Epidermal melanocyte (primary cell): ENCODE results near the gene MNX1.

Source experiments
- DNase-seq: peaks from one replicate; pipeline ENCODE4 v3.0.0; 2011; ENCODE audit warnings: low spot score; ENCODE audit not compliant: insufficient read length

Gene MNX1

GRCh38 chr7:157010588-157011332 lies at the start of gene MNX1:
TSS of gene MNX1 (minus strand) at chr7:157010663. CDS start at chr7:157010350, 313 bp downstream.
- no peak for DNase-seq

- DNase-seq = no peak
These were observed 49.1 kb upstream of the MNX1 start for GRCh38 chr7:157059534-157059933.

GRCh38 chr7:157058701-157059100 lies 48.2 kb upstream of the MNX1 start:
- no peak for DNase-seq

GRCh38 chr7:157058068-157058467 lies 47.6 kb upstream of the MNX1 start:
- DNase-seq = no peak

GRCh38 chr7:157056957-157057902 lies 46.8 kb upstream of the MNX1 start:
- no peak for DNase-seq

GRCh38 chr7:157056246-157056645 lies 45.8 kb upstream of the MNX1 start:
- no peak for DNase-seq

- no peak for DNase-seq
These were observed 44.5 kb upstream of the MNX1 start for GRCh38 chr7:157054927-157055326.

- DNase-seq = no peak
These were observed 42.7 kb upstream of the MNX1 start for GRCh38 chr7:157053118-157053517.

GRCh38 chr7:157047148-157047547 lies 36.7 kb upstream of the MNX1 start:
- DNase-seq = no peak

- DNase-seq = peak; percentile 74
These were observed 36.2 kb upstream of the MNX1 start for GRCh38 chr7:157046681-157047080.

- no peak for DNase-seq
These were observed 34.6 kb upstream of the MNX1 start for GRCh38 chr7:157044943-157045660.

GRCh38 chr7:157044147-157044687 lies 33.8 kb upstream of the MNX1 start:
- DNase-seq = no peak

- DNase-seq = no peak
These were observed 33.3 kb upstream of the MNX1 start for GRCh38 chr7:157043745-157044144.

GRCh38 chr7:157041514-157042277 lies 31.2 kb upstream of the MNX1 start:
- DNase-seq = no peak

GRCh38 chr7:157041004-157041403 lies 30.5 kb upstream of the MNX1 start:
- no peak for DNase-seq

GRCh38 chr7:157037635-157038034 lies 27.2 kb upstream of the MNX1 start:
- no peak for DNase-seq

- no peak for DNase-seq
These were observed 26.6 kb upstream of the MNX1 start for GRCh38 chr7:157037028-157037427.

- no peak for DNase-seq
These were observed 25.5 kb upstream of the MNX1 start for GRCh38 chr7:157035979-157036378.

GRCh38 chr7:157035302-157035701 lies 24.8 kb upstream of the MNX1 start:
- no peak for DNase-seq
